GM10248 (cell line): ENCODE data around the gene IFT80.
"Not testable (repeated sequence)": the region's sequence is repeated elsewhere in the genome, so short reads cannot be mapped to it uniquely, and the experiment has no call there.

ENCODE experiments used
- CTCF ChIA-PET: fragments of 300-600 bp; sonication (Branson Sonifier 250); formaldehyde crosslinking; extraction: SDS; loops from one replicate; lab custom pipeline; 2021; ENCODE audit warnings: antibody characterized with exemption; lab: Yijun Ruan, JAX
- POLR2A ChIA-PET: fragments of 350-650 bp; sonication (Branson Sonifier 250); formaldehyde crosslinking; extraction: SDS; loops from one replicate; lab custom pipeline; 2020; ENCODE audit warnings: antibody characterized with exemption; lab: Yijun Ruan, JAX
- DNase-seq: peaks from one replicate; pipeline ENCODE4 v3.0.0; 2012; ENCODE audit errors: extremely low spot score
- CTCF ChIP-seq: IDR thresholded peaks from 2 replicates; pipeline ENCODE4 v1.5.1; 2012; ENCODE audit warnings: mild to moderate bottlenecking, low read depth; ENCODE audit errors: extremely low read depth, missing control alignments, control extremely low read depth

IFT80 gene

GRCh38 chr3:160253298-160253697 is 145.7 kb downstream of the IFT80 start:
- POLR2A ChIA-PET = no interaction called here
- TF ChIP-seq CTCF = no peak
- CTCF ChIA-PET = interaction anchor here (0.9 to 1.6 kb wide), 4 partner anchors 14 to 369 kb away, joined by 3 to 4 read pairs (median 3); no protein-coding TSS in a partner anchor

GRCh38 chr3:160247766-160248165 is 151.3 kb downstream of the IFT80 start:
- DNase-seq = no peak
- ChIA-PET POLR2A (no interaction called here), CTCF (no interaction called here)
- TF ChIP-seq CTCF = no peak

More at GRCh38 chr3:160253298-160253697, 145.7 kb downstream of the IFT80 start:
- DNase-seq = no peak

GRCh38 chr3:160245261-160245800 is 153.7 kb downstream of the IFT80 start:
- TF ChIP-seq CTCF = no peak
- CTCF ChIA-PET = no interaction called here
- DNase-seq = no peak
- POLR2A ChIA-PET = no interaction called here

GRCh38 chr3:160240719-160241118 is 158.3 kb downstream of the IFT80 start:
- POLR2A ChIA-PET, DNase-seq: not testable (repeated sequence)
- CTCF ChIA-PET = interaction anchor here (1.6 kb wide), 1 partner anchor 31 kb away, joined by 4 read pairs; no protein-coding TSS in a partner anchor

- TF ChIP-seq CTCF = no peak
- ChIA-PET POLR2A (no interaction called here), CTCF (no interaction called here)
- no peak for DNase-seq
These were observed 167.0 kb downstream of the IFT80 start for GRCh38 chr3:160232014-160232413.

- ChIA-PET CTCF (interaction anchor here (1.9 kb wide), 1 partner anchor 16 kb away, joined by 4 read pairs; no protein-coding TSS in a partner anchor), POLR2A (no interaction called here)
- no peak for DNase-seq
- no peak for TF ChIP-seq CTCF
These were observed 171.6 kb downstream of the IFT80 start for GRCh38 chr3:160227419-160227818.
